H1 (cell line): Measurements from ENCODE around the gene NLRP8. TPM values are rescaled to one million over a fixed set of nuclear protein-coding genes. Genes with fewer than 3 reads are reported as not detected.

Experiments
- CTCF ChIA-PET: fragments of 300-600 bp; sonication (Branson Sonifier 250); formaldehyde crosslinking; loops from one replicate; lab custom pipeline; 2021; ENCODE audit not compliant: partially characterized antibody; lab: Charles Lee
- POLR2A ChIA-PET: fragments of 300-600 bp; sonication (Branson Sonifier 250); formaldehyde crosslinking; loops from one replicate; lab custom pipeline; 2021; ENCODE audit warnings: inconsistent platforms; ENCODE audit not compliant: partially characterized antibody; lab: Charles Lee
- DNase-seq, 2 experiments: peaks; one replicate each; pipeline versions ENCODE4 v3.0.0 to v3.0.0-alpha.2; 2010 to 2022; ENCODE audit warnings: low spot score in 2 of 2, low read depth in 1 of 2, mixed read lengths in 1 of 2
- FAIRE-seq: peaks from 2 replicates; lab custom pipeline; 2011; peaks lifted over from hg19 to GRCh38; lab: Jason Lieb, UNC
- H2AFZ ChIP-seq: 2 replicates; pipeline ENCODE4 v1.8.1; 2012; ENCODE audit warnings: low read length, inconsistent platforms
- H2AK5ac ChIP-seq: 2 replicates; pipeline ENCODE4 v1.6.1; 2013; ENCODE audit warnings: low read depth, low read length
- H2BK120ac ChIP-seq: replicated peaks from 2 replicates; pipeline ENCODE3; 2013; ENCODE audit warnings: low read depth, low read length, inconsistent platforms
- H2BK12ac ChIP-seq: 2 replicates; pipeline ENCODE4 v1.6.1; 2013; ENCODE audit warnings: low read depth, low read length
- H2BK15ac ChIP-seq: 2 replicates; pipeline ENCODE4 v1.6.1; 2013; ENCODE audit warnings: low read length
- H2BK20ac ChIP-seq: 2 replicates; pipeline ENCODE4 v1.6.1; 2013; ENCODE audit warnings: low read length
- H2BK5ac ChIP-seq: 2 replicates; pipeline ENCODE4 v1.6.1; 2013; ENCODE audit warnings: low read depth, low read length
- H3K14ac ChIP-seq: 2 replicates; pipeline ENCODE4 v1.6.1; 2013; ENCODE audit warnings: inconsistent platforms; ENCODE audit not compliant: insufficient read length
- H3K18ac ChIP-seq: 2 replicates; pipeline ENCODE4 v1.6.1; 2013; ENCODE audit warnings: low read length; ENCODE audit errors: extremely low read depth
- H3K23ac ChIP-seq: 2 replicates; pipeline ENCODE4 v1.6.1; 2013; ENCODE audit warnings: inconsistent platforms; ENCODE audit not compliant: insufficient read length
- H3K23me2 ChIP-seq: 2 replicates; pipeline ENCODE4 v1.6.1; 2013; ENCODE audit warnings: low read depth, low read length
- H3K27ac ChIP-seq: 2 replicates; pipeline ENCODE4 v1.6.1; 2011; ENCODE audit warnings: low read depth, low read length, inconsistent platforms
- H3K27me3 ChIP-seq, 4 experiments: replicated peaks in 1 of 4; 1 replicate in 1 of 4; 2 replicates in 3 of 4; pipeline versions ENCODE4 v1.6.1 to v1.8.1; 2011 to 2013; ENCODE audit warnings: low read length in 3 of 4, mild to moderate bottlenecking in 3 of 4, inconsistent platforms in 2 of 4, mixed read lengths in 2 of 4, moderate library complexity in 1 of 4; ENCODE audit not compliant: control insufficient read depth in 3 of 4, insufficient read depth in 3 of 4; ENCODE audit errors: extremely low read depth in 1 of 4
- H3K36me3 ChIP-seq, 4 experiments: 2 replicates each; pipeline versions ENCODE4 v1.6.1 to v1.8.1; 2011 to 2013; ENCODE audit warnings: mild to moderate bottlenecking in 4 of 4, low read length in 3 of 4, moderate library complexity in 2 of 4, control low read depth in 1 of 4, inconsistent platforms in 1 of 4; ENCODE audit not compliant: insufficient read depth in 4 of 4, control insufficient read depth in 2 of 4
- H3K4ac ChIP-seq: replicated peaks from 2 replicates; pipeline ENCODE3; 2013; ENCODE audit warnings: low read length, low read depth, mixed read lengths, inconsistent platforms; ENCODE audit not compliant: insufficient read length
- H3K4me1 ChIP-seq, 4 experiments: replicated peaks in 1 of 4; 1 replicate in 1 of 4; 2 replicates in 3 of 4; pipeline versions ENCODE4 v1.6.1 to v1.8.1; 2011 to 2013; ENCODE audit warnings: low read length in 3 of 4, inconsistent platforms in 2 of 4, mixed read lengths in 1 of 4; ENCODE audit not compliant: insufficient read depth in 4 of 4, control insufficient read depth in 3 of 4
- H3K4me2 ChIP-seq, 2 experiments: 2 replicates each; pipeline versions ENCODE4 v1.6.1 to v1.8.1; 2011 to 2013; ENCODE audit warnings: low read depth in 2 of 2, low read length in 2 of 2, control low read depth in 1 of 2, inconsistent platforms in 1 of 2, mild to moderate bottlenecking in 1 of 2; ENCODE audit not compliant: insufficient read depth in 1 of 2
- H3K4me3 ChIP-seq, 4 experiments: fragments of 200-600, 300-600 bp in 1 of 4; sonication (generic), shearing (Covaris generic), sonication (Bioruptor Twin) in 1 of 4; 2 replicates each; pipeline versions ENCODE4 v1.5.1 to v1.8.1; 2011 to 2016; ENCODE audit warnings: low read length in 4 of 4, low read depth in 3 of 4, control low read depth in 2 of 4, inconsistent platforms in 2 of 4, mild to moderate bottlenecking in 2 of 4, mixed read lengths in 1 of 4, moderate library complexity in 1 of 4; ENCODE audit not compliant: insufficient read depth in 2 of 4; ENCODE audit errors: extremely low read depth in 1 of 4
- H3K56ac ChIP-seq: replicated peaks from 2 replicates; pipeline ENCODE3; 2013; ENCODE audit warnings: low read depth, mild to moderate bottlenecking, mixed read lengths, low read length, inconsistent platforms; ENCODE audit not compliant: insufficient read length
- H3K79me1 ChIP-seq: 2 replicates; pipeline ENCODE4 v1.6.1; 2013; ENCODE audit warnings: low read depth, low read length, control low read depth
- H3K79me2 ChIP-seq, 2 experiments: 2 replicates each; pipeline versions ENCODE4 v1.6.1 to v1.8.1; 2012 to 2013; ENCODE audit warnings: low read length in 2 of 2, mild to moderate bottlenecking in 2 of 2, inconsistent platforms in 1 of 2; ENCODE audit not compliant: insufficient read depth in 2 of 2, control insufficient read depth in 1 of 2
- H3K9ac ChIP-seq, 4 experiments: replicated peaks in 1 of 4; 1 replicate in 1 of 4; 2 replicates in 3 of 4; pipeline versions ENCODE4 v1.6.1 to v1.8.1; 2011 to 2013; ENCODE audit warnings: low read depth in 3 of 4, low read length in 3 of 4, control low read depth in 2 of 4, mild to moderate bottlenecking in 2 of 4, moderate library complexity in 2 of 4, inconsistent platforms in 1 of 4; ENCODE audit errors: extremely low read depth in 1 of 4
- H3K9me3 ChIP-seq, 2 experiments: 2 replicates each; pipeline versions ENCODE4 v1.6.1 to v1.8.1; 2012 to 2013; ENCODE audit warnings: mild to moderate bottlenecking in 2 of 2, moderate library complexity in 2 of 2, control low read depth in 1 of 2, inconsistent platforms in 1 of 2, low read depth in 1 of 2, low read length in 1 of 2, mixed read lengths in 1 of 2; ENCODE audit not compliant: insufficient read depth in 2 of 2
- H4K20me1 ChIP-seq, 2 experiments: replicated peaks in 1 of 2; 2 replicates each; pipeline versions ENCODE3 to v1.8.1; 2011 to 2013; ENCODE audit warnings: inconsistent platforms in 2 of 2, low read length in 2 of 2, mild to moderate bottlenecking in 1 of 2; ENCODE audit not compliant: insufficient read depth in 2 of 2, control insufficient read depth in 1 of 2
- H4K5ac ChIP-seq: 2 replicates; pipeline ENCODE4 v1.6.1; 2013; ENCODE audit warnings: low read length, low read depth, mixed read lengths, inconsistent platforms; ENCODE audit not compliant: insufficient read length
- H4K8ac ChIP-seq: 2 replicates; pipeline ENCODE4 v1.8.0; 2013; ENCODE audit warnings: mild to moderate bottlenecking, moderate library complexity, low read length, inconsistent platforms; ENCODE audit not compliant: insufficient read depth; ENCODE audit errors: extremely low read depth
- H4K91ac ChIP-seq: replicated peaks from 2 replicates; pipeline ENCODE3; 2013; ENCODE audit warnings: low read length, mixed read lengths, inconsistent platforms; ENCODE audit not compliant: insufficient read length
- HDAC2 ChIP-seq, 2 experiments: fragments of 300-600 bp in 1 of 2; sonication (generic) in 1 of 2; IDR thresholded peaks; 2 replicates each; pipeline ENCODE4 v1.6.1; 2011 to 2012; ENCODE audit warnings: low read depth in 2 of 2, low read length in 2 of 2, mild to moderate bottlenecking in 2 of 2, moderate library complexity in 2 of 2, borderline replicate concordance in 1 of 2, inconsistent platforms in 1 of 2
- JUN ChIP-seq: IDR thresholded peaks from 2 replicates; pipeline ENCODE4 v1.6.1; 2011; ENCODE audit warnings: low read depth, mild to moderate bottlenecking, improper control_type of control experiment, low read length
- NANOG ChIP-seq: IDR thresholded peaks from 2 replicates; pipeline ENCODE4 v1.6.1; 2011; ENCODE audit warnings: low read length, low read depth, mild to moderate bottlenecking, inconsistent platforms; ENCODE audit not compliant: insufficient read depth, poor library complexity, severe bottlenecking
- SAP30 ChIP-seq: fragments of 300-600 bp; sonication (generic); IDR thresholded peaks from 2 replicates; pipeline ENCODE4 v1.7.1; 2012; ENCODE audit warnings: low read length, moderate library complexity, mild to moderate bottlenecking, inconsistent platforms; ENCODE audit not compliant: insufficient read depth, insufficient replicate concordance
- SRF ChIP-seq: IDR thresholded peaks from 2 replicates; pipeline ENCODE4 v1.6.1; 2011; ENCODE audit warnings: mild to moderate bottlenecking, low read depth, low read length, moderate library complexity
- TBP ChIP-seq: IDR thresholded peaks from 2 replicates; pipeline ENCODE4 v1.6.1; 2011; ENCODE audit warnings: low read depth, low read length, improper control_type of control experiment
- USF2 ChIP-seq: IDR thresholded peaks from 2 replicates; pipeline ENCODE4 v1.6.1; 2011; ENCODE audit warnings: low read length, improper control_type of control experiment
- YY1 ChIP-seq: IDR thresholded peaks from 2 replicates; pipeline ENCODE4 v1.6.1; 2011; ENCODE audit warnings: low read depth, mild to moderate bottlenecking, low read length
- ZNF274 ChIP-seq: IDR thresholded peaks from 2 replicates; pipeline ENCODE4 v1.7.0; 2012; ENCODE audit warnings: low read length, borderline replicate concordance; ENCODE audit errors: extremely low read depth
- WGBS, 2 experiments: shearing (Covaris generic) in 1 of 2; methylation state at CpG; one replicate each; pipeline versions ENCODE4 v1.1.6 to v1.1.7; 2013 to 2015; ENCODE audit warnings: low lambda C conversion rate in 2 of 2, mixed read lengths in 2 of 2, inconsistent platforms in 1 of 2, low coverage in 1 of 2, missing lambda C conversion rate in 1 of 2; ENCODE audit not compliant: insufficient replicate concordance in 2 of 2, insufficient coverage in 1 of 2, insufficient read length in 1 of 2; ENCODE audit errors: extremely low coverage in 1 of 2, missing lambda C conversion rate in 1 of 2; 5-methylcytosine and 5-hydroxymethylcytosine counted together
- long read RNA-seq, 2 experiments: library from RNA in 1 of 2; library from capped mRNA in 1 of 2; stranded (forward); transcript quantifications; one replicate each; pipeline ENCODE4 v2.0.0, GENCODE V29; 2021; ENCODE audit warnings: inconsistent platforms in 1 of 2
- polyA minus RNA-seq, 3 experiments: library from RNA; depleted of rRNA, polyadenylated mRNA; stranded (reverse); fragments of >200 nt; gene quantifications; 1 replicate in 2 of 3; 2 replicates in 1 of 3; pipeline ENCODE4 v1.2.3, GENCODE V29; 2011
- polyA plus RNA-seq, 7 experiments: library from polyadenylated mRNA; depleted of rRNA in 3 of 7; stranded (reverse) in 5 of 7; unstranded in 2 of 7; fragments of >200 nt in 5 of 7; fragments of 200-250 nt in 2 of 7; gene quantifications; 1 replicate in 5 of 7; 2 replicates in 1 of 7; 4 replicates in 1 of 7; pipeline versions ENCODE4 v1.2.1 to v1.2.3, GENCODE V29; 2011 to 2013; ENCODE audit warnings: missing spikeins in 2 of 7, mixed read lengths in 2 of 7
- total RNA-seq: library from RNA; stranded (reverse); fragmentation: NEBNext Ultra II Directional; extraction: Animal tissue kit (Norgen Biotek cat#: 25700); gene quantifications from 2 replicates; pipeline ENCODE4 v1.2.1, GENCODE V29; 2021
- TF ChIP-seq, protein P1 (sequence below): IDR thresholded peaks from 2 replicates; pipeline ENCODE4 v1.6.1; 2012; ENCODE audit warnings: inconsistent platforms

The NLRP8 gene
- total RNA-seq (not detected in 2 replicates), polyA plus RNA-seq (2011; rRNA removed) (not detected in 2 replicates), polyA minus RNA-seq (2011; rRNA and poly(A)+ RNA removed) (not detected in 2 replicates)
- not detected for polyA plus RNA-seq (2011; cell fraction: cytosol; rRNA removed)
- polyA plus RNA-seq (2011; cell fraction: nucleus; rRNA removed) = not detected
- polyA plus RNA-seq (2012, experiment 1 of 2) = not detected in 4 replicates
- polyA plus RNA-seq (2012, experiment 2 of 2) = not detected
- not detected for polyA plus RNA-seq (2013, experiment 1 of 2)
- not detected for polyA plus RNA-seq (2013, experiment 2 of 2)
- not detected for polyA minus RNA-seq (2011; cell fraction: cytosol; rRNA and poly(A)+ RNA removed)
- not detected for polyA minus RNA-seq (2011; cell fraction: nucleus; rRNA and poly(A)+ RNA removed)
- long read RNA-seq, experiment 1 = 0 reads
- long read RNA-seq, experiment 2 = 0 reads

DNA sequence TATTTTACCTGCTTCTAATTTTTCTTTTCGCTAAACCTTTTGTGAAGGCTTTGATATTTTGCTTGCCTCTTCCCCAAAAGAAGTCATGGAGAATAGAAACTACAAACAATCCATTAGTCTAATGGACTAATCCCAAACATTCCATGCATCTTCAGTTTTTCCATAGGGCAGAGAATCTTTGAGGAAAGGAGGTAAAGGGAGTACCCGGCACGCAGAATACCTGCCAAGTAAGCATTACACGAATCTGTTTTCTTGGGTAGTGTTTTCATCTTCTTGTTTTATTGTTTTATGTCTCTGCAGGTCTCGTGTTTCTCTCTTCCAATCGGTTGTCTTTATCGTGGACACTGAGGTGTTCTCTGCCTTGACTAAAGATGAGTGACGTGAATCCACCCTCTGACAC lies at the start of gene NLRP8:
TSS of gene NLRP8 (plus strand) at position 301 of the 400 bp plus-strand sequence.
- H3K4ac ChIP-seq = no peak within 1 kb of the TSS
- FAIRE-seq (no peak), DNase-seq (no peak)
- H2BK15ac ChIP-seq = no peak within 1 kb of the TSS
- no peaks in the 10 kb centered on the region for H3K27me3 ChIP-seq
- H2BK20ac ChIP-seq = no peak within 1 kb of the TSS
- no peak within 1 kb of the TSS for H4K5ac ChIP-seq
- H3K4me2 ChIP-seq = no peak within 1 kb of the TSS
- H2AK5ac ChIP-seq = no peak within 1 kb of the TSS
- CTCF ChIA-PET = no interaction called here
- H4K20me1 ChIP-seq = no peaks in the 10 kb centered on the region
- no peak within 1 kb of the TSS for H2BK12ac ChIP-seq
- H3K36me3 ChIP-seq = no peaks in the 10 kb centered on the region
- H3K4me3 ChIP-seq = no peak within 1 kb of the TSS
- H3K79me1 ChIP-seq = no peaks in the 10 kb centered on the region
- H3K9me3 ChIP-seq = peaks cover 65 to 87% of the 10 kb centered on the region in 2 experiments
- H3K4me1 ChIP-seq = no peaks in the 10 kb centered on the region
- H4K91ac ChIP-seq = no peak within 1 kb of the TSS
- no peak within 1 kb of the TSS for H3K56ac ChIP-seq
- no peak within 1 kb of the TSS for H2BK120ac ChIP-seq
- H3K9ac ChIP-seq = no peak within 1 kb of the TSS
- no peaks in the 10 kb centered on the region for H3K79me2 ChIP-seq
- no peak within 1 kb of the TSS for H2AFZ ChIP-seq
- no peaks in the 10 kb centered on the region for H3K23me2 ChIP-seq
- H3K27ac ChIP-seq = no peak within 1 kb of the TSS
- no peak within 1 kb of the TSS for H2BK5ac ChIP-seq
- no peak within 1 kb of the TSS for H3K14ac ChIP-seq
- no peak within 1 kb of the TSS for H3K23ac ChIP-seq
- WGBS, 2 experiments = 79% methylated on average over 8 of the region's 8 CpGs; no CpG with 5 or more reads in 1 of the 2 experiments
- H4K8ac ChIP-seq = no peak within 1 kb of the TSS
- POLR2A ChIA-PET = no interaction called here
- H3K18ac ChIP-seq = no peak within 1 kb of the TSS
- TF ChIP-seq JUN (no peak), HDAC2 (IDR thresholded peaks at IDR 0.05; ENCODE audit: borderline replicate concordance in 1 of 2, low read depth in 2 of 2, low read length in 2 of 2) (no peak), SRF (no peak), YY1 (no peak), SAP30 (no peak), NANOG (no peak), TBP (no peak), ZNF274 (no peak), USF2 (no peak)
- TF ChIP-seq, protein P1, sequence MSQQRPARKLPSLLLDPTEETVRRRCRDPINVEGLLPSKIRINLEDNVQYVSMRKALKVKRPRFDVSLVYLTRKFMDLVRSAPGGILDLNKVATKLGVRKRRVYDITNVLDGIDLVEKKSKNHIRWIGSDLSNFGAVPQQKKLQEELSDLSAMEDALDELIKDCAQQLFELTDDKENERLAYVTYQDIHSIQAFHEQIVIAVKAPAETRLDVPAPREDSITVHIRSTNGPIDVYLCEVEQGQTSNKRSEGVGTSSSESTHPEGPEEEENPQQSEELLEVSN = no peak
